ACHN (cell line): ENCODE data around the gene DPF3.

Source experiments
- DNase-seq: peaks from one replicate; pipeline ENCODE4 v3.0.0-alpha.2; 2015
- in situ Hi-C: cut with HindIII; loops from 2 replicates; pipeline ENCODE4 v1.10.0; 2017; ENCODE audit warnings: low sequenced_read_pairs, low pct_ligation_motif_present, low pct_unique_long_range_greater_than_20kb

DPF3 gene

DNA sequence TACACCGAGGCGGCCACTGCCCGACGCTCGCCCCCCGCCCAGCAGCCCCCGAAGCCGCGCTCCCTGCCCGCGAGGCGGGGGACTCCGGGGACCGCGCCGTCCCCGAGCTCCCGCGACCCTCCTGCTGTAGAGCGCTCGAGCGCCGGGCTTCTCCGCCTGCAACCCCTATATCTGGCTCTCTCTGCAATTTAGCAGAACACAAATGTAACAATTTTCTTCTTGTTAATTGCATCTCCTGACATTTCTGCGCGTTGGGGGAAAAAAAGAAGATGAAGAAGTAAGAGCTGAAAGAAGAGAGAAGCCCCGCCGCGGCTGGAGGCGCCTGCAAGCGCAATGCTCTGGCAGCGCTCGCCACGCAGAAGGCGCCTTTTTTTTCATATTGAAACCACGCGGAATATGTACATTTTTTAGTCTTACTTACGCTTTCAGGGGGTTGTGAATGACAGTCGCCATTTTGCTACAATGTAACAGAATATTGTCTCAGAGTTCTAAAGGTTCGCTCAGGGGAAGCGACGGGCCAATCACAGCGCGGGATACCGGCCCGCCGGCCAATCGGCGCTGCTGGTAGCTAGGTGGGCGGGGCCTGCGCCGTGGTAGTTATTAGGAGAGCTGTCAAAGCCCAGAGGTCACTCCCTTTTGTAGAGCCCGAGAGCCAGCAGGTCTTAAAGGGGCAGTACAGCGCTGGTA lies at the start of gene DPF3:
Gene DPF3, minus strand, starts transcription at position 466 of the 687 bp plus-strand sequence. Its CDS starts 13 bp downstream, at position 453.
- peak; percentile 95 for DNase-seq
- in situ Hi-C loops, result no loop called here

DNA sequence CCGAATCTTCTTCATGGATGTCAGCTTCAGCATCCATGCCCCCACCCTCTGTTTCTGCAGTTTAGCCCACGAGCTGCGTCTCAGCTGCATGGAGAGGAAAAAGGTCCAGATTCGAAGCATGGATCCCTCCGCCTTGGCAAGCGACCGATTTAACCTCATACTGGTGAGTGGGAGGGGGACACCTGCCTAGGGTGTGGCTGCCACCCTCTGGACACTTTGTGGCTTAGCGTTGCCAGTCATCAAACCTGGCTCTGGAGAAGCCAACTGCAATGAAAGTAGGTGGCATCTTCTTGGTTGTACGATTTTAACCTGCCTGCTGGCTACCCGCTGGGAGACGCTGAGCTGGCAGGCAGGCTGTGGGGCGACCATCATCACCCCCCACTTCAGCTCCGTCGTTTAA lies 49.0 kb upstream of the DPF3 start:
- no peak for DNase-seq
- in situ Hi-C loops, result no loop called here

DNA sequence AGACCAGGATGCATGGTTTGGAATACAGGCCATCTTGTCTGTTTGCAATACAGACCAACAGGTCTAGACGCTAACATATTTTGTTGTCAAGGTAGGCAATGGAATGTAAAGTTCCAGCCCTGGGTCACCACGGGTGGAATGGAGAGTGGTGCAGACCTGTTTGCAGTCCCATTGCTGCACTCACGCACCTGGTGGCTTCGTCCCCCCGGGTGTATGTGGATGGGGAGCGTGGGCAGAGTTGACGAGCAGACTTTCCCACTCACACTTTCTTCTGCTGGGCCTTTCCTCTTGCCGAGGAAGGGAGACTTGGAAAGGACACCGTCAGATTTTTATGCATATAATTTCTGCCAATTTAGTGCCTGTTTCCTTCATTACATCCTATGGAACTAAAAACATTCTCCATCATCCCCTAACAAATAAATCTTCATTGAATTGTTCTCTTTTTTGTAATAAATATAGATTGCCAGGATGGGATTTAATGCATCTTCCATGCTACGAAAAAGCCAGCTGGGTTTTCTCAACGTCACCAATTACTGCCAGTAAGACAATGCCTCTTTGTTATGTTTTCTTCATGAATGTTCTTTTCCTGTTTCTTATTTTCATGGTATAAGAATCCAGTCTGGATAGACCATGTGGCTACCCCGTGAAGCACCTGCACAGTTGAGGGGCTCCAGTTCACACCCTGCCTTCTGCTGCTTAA lies 47.5 kb upstream of the DPF3 start:
- in situ Hi-C loops, result no loop called here
- DNase-seq, result no peak

DNA sequence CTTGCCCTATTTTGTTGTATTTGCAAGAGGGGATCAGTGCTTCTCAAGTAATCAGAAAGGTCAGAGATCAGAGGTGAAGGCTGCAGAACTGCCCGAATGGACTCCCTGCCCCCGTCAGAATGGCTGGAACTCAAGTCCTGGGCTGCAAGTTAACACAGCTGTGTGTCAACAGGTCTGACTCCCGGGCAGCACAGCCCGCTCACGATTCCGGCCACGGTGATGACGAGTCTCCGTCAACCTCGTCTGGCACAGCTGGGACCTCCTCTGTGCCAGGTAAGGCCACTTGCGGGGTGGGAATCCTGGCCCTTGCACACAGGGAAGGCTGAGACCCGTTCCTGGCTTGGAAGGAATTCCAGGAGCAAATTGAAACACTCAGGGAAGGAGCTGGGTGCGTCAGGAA lies 45.7 kb upstream of the DPF3 start:
- DNase-seq, result no peak
- in situ Hi-C loops, result no loop called here

DNA sequence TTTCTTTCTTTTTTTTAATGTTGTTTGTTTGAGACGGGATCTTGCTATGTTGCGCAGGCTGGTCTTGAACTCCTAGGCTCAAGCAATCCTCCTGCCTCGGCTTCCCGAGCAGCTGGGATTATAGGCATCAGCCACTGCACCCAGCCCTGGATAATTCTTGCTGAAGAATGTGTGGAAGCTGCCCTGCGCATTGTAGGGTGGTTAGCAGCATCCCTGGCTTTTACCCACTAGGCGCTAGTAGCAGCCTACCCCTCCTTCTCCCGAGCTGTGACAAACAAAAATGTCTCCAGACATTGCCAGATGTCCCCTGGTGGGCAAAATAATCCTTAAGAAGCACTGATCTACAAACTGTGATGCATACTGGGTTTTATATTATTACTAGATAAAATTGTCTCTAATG lies 39.0 kb upstream of the DPF3 start:
- DNase-seq, result no peak
- in situ Hi-C loops, result no loop called here

DNA sequence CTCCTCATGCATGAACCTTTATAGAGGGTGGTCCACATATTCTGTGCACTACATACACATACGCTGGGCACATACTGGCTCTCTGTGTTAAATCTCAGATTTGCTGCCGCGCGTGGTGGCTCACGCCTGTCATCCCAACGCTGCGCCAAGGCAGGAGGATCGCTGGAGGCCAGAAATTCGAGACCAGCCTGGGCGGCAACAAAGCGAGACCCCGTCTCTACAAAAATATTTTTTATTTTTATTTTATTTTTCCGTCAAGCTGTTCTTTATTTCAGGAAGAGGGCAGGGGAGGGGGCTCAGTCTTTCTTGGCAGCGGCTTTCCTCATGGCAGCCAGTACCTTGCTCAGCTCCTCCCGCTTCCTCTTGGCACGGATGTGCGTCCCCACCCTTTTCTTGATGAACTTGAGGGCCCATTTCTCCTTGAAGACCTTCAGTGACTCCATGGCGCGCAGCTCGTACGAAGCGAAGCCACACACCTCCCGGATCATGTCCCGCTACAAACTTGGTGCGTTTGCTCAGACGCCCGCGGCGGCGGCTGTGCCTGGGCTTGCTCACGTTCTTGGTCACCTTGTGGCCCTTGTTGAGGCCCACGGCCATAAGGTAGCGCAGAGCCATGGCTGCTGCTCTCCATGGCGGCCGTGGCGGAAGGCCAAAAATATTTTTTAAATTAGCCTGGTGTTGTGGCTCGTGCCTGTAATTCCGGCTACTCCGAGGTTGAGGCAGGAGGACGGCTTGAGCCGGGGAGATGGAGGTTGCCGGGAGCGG lies 35.6 kb upstream of the DPF3 start:
- DNase-seq, result no peak
- in situ Hi-C loops, result no loop called here

DNA sequence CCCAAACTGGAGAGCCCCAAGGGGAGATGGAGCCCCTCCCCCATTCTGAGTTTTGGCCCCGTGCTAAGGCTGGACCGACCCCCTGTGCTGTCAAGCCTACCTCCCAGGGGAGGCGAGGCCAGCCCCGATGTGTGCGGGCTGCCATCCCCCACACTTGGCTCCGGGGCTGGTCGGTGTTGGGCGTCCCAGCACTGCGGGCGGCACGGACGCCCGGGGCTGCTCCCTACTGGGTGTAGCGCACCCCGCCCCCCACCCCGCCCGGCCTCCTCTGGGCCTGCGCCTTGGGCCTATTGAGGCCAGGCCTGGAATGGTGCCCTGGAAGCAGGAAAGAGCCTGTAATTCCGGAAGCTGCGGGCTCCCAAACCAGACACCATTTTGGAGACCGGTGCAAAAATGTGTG lies 35.0 kb upstream of the DPF3 start:
- DNase-seq, result no peak
- in situ Hi-C loops, result no loop called here

DNA sequence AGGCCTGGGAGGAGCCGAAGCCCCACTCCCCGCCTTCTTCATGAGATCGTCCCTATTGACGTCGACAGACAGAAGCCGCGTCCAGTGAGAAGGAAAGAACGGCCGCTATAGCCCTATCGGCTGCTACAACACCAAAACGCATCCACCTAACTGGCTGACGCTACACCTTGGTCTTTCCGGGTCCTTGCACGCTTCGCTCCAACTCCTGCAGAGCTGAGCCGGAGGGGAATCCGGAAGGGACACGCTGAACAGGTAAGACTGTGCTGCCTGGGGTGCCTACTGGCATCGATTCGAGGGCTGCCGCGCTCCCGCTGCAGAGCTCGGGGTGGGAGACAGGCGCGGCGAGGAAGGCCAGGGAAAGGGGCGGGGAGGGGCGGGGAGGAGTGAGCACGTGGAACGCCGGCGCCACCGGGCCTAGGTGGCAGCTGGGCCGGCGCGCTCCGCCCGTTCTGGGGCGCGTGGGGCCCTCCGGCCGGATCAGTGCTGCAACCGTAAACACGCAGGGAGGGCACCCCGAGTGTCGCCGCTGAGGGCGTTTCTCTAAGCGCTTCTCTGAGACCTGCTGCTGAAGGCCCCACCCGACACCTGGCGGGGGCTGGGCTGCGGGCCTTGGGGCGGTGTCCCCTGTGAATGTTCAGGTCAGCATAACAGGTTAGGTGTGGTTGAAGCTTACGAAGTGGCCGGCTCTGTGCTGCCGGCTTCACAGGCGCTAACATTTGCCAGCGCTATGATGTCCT lies 32.6 kb upstream of the DPF3 start, which contains the start of gene DCAF4:
Gene DCAF4, plus strand, starts transcription at position 173 of the 737 bp plus-strand sequence. CDS start 11,515 bp downstream, outside the sequence.
- in situ Hi-C loops, result no loop called here
- peak; percentile 97 for DNase-seq

DNA sequence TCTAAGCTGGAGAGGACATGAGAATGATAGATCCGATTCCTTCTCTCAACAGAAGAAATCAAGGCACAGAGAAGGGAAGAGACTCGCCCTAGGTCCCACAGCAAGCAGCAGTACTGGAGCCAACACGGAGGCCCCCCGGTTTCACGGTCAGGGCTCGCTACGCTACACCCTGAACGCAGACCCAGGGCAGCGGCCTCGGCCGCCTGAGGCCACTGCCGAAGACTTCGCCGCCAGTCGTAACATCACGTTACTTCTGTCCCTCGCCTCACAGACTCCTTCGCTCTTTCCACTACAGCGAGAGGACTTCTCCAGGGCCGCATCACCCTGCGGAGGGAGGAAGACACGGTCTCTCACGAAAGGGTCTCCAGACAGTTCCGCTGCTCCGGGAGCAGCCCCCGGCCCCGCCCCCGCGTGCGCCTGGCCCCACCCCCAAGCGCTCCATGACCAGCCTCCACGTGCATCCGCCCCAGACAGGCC lies 32.0 kb upstream of the DPF3 start:
- DNase-seq, result no peak
- in situ Hi-C loops, result no loop called here

DNA sequence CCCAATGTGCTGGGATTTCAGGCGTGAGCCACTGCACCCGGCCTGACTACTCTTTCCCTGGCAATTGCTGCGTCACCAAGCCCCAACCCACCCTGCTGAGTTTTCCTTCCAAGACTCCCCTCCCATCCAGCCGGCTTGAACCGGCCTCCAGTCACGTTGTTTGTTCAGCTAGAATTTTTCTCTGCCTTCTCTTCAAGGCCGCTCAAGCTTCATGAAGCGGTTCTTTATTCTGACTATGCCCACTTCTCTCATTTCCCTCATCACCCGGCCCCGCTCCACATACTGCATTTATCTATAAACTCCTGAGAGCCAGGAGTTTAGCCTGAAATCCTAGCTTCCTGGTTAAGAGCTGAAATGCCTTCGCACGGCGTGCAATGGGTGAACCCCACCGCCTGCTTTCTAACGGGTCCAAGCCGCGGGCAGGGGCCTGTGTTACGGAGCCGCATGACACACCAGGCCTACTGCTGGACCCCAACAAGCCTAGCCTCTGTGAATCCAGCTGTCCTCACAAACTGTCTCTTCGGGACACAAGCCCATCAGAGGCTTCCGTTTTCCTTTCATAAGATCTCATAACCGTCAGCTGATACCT lies 31.4 kb upstream of the DPF3 start:
- in situ Hi-C loops, result no loop called here
- no peak for DNase-seq

DNA sequence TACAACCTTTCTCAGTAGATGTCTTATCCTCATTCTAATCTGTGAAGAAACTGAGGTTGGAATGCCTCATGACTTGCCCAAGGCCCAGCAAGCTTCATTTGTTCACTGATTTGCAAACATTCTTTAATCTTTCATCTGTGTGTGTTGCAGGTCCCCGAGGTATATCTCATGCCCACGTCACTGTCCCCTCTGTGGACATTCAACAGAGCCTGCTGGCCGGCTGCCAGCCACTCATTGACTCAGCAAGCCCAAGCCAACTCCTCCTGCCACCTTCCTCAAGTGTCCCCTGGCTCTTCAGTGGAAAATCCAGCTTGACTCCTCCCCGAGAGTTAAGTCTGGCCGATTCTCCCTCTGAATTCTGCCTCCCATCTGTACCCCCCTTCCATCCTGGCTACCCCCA lies 30.4 kb upstream of the DPF3 start:
- in situ Hi-C loops, result no loop called here
- no peak for DNase-seq

DNA sequence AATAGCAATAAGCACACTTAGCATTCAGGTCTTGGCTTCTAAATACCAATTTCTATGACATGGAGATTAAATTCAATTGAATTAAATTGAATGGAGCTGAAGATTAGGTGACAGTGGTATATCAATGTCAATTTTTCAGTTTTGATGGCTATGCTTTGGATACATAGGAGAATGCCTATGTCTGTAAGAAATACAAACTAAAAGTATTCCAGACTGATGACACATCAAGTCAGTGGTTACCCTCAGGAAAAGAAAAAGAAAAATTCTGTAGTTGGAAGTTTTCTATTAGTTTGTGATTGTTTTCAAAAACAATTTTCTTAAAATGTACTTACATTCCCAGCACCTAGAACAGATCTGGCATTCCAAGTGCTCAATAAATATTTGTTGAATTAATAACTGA lies 27.5 kb upstream of the DPF3 start:
- in situ Hi-C loops, result no loop called here

DNA sequence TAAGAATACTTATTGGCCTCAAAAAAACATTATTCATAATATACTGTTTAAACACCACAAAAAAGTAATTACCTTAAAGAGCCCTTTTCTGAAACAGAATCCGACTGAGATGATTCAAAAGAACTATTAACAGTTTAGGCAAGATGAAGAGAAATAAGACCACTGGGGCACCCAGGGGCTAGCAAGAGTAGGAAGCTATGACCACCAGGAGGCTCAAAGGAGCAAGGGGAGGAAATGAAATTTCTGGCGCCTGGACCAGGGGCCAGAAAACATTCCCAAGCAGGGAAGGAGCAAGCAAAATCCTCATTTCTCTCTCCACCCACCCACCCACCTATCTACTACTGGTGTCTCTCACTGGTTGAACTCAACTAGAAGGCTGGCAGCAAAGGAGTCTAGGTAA lies 26.1 kb upstream of the DPF3 start:
- in situ Hi-C loops, result no loop called here
- DNase-seq, result no peak

More for the DNA sequence above, 27.5 kb upstream of the DPF3 start:
- DNase-seq, result no peak

DNA sequence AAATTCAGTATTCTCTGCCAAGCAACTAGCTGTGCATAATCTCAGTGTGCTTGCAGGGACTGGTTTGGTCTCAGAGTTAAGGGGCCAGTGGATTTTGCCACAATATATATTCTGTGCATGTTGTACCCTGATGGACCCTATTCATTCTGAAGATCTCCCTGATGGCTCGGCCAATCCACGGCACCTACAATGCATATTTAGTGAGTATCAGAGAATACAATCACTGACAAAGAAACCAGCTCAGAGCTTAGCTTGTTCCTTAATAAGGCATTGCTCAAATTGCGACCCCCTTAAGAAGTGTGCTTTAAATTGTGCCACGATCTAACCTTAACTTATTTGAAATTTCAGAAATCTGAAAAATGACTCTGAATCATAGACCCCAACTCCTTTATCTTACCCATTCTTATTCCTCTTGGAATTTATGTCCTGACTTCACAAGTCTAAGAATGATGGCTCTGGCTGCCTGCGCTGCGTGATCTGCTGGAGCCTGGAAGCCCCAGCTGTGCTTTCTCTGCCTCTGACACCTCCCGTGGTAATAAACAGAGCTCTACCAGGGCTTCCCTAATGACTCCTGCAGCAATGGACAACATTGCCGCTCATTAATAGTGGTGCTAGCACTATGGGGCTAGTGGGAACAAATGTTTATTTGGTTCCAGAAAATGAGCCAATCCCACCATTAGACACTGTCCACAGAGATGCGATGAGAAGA lies 23.3 kb upstream of the DPF3 start:
- DNase-seq, result no peak
- in situ Hi-C loops, result no loop called here

DNA sequence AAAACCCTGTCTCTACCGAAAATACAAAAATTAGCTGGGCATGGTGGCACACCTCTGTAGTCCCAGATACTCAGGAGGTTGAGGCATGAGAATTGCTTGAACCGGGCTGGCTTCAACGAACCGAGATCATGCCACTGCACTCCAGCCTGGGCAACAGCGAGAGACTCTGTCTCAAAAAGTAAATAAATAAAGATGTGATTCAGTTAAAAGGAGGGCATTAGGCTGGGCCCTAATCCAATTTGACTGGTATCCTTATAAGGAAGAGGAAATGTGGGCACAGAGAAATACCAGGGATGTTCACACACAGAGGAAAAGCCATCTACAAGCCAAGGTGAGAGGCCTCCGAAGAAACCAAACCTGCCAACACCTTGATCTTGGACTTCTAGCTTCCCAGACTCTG lies 22.3 kb upstream of the DPF3 start:
- in situ Hi-C loops, result no loop called here
- no peak for DNase-seq

DNA sequence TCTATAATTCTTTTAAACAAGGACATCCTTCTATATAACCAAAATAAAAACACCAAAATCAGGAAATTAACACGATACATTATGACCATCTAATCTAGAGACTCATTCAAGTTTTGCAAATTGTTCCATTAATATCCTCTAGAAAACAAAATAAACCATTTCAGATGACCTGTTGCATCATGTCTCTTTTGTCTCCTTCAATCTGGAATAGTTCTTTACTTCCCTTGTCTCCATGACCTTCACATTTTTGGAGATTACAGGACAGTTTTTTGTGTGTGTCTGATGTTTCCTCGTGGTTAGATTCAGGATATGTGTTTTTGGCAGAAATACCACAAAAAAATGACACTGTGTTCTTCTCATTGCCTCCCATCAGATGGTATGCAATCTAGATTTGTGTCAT lies 19.9 kb upstream of the DPF3 start:
- in situ Hi-C loops, result no loop called here

DNA sequence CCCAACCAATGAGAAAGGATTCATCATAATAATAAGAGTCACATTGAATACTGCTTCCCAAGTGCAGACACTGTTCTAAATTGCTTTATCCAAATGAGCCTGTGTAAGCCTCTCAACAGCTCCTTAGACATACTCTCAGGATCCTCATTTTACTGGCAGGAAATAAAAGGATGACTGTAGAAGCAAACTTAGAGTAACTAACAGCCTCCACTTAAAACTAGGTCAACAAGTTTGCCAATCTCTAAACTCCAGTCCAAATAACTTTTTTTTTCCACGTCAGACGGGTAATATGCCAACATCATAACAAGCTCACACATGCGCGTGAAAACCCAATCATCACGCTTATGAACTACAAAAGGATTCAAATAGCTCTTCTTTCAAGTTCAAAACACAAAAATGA lies 15.3 kb upstream of the DPF3 start:
- no peak for DNase-seq
- in situ Hi-C loops, result no loop called here

More for the DNA sequence above, 19.9 kb upstream of the DPF3 start:
- DNase-seq, result no peak

DNA sequence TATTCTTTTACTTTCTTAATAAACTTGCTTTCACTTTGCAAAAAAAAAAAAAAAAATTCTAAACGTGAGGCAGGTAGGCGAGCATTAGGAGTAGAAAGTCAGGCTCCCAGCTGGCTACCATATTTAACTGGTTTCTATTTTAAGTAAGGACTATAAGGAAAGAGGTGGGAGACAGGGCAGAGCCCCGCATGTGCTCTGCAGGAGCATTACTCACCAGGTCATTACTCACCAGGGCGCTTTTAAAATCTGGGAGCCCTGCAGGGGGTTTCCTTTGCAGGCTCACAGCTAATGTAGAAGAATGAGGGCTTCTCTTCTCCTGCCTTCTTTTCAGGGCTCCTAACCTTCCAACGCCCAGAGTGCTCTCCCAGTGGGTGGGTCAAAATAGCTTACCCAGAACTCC lies 14.0 kb upstream of the DPF3 start:
- in situ Hi-C loops, result no loop called here
- DNase-seq, result peak; percentile 71
